ENCODE results near the gene IMPDH1. TPM values are rescaled to one million over a fixed set of nuclear protein-coding genes. Genes with fewer than 3 reads are reported as not detected.

The IMPDH1 gene
- polyA plus RNA-seq, 1 donor from 2014 or later: 49.7 TPM

DNA sequence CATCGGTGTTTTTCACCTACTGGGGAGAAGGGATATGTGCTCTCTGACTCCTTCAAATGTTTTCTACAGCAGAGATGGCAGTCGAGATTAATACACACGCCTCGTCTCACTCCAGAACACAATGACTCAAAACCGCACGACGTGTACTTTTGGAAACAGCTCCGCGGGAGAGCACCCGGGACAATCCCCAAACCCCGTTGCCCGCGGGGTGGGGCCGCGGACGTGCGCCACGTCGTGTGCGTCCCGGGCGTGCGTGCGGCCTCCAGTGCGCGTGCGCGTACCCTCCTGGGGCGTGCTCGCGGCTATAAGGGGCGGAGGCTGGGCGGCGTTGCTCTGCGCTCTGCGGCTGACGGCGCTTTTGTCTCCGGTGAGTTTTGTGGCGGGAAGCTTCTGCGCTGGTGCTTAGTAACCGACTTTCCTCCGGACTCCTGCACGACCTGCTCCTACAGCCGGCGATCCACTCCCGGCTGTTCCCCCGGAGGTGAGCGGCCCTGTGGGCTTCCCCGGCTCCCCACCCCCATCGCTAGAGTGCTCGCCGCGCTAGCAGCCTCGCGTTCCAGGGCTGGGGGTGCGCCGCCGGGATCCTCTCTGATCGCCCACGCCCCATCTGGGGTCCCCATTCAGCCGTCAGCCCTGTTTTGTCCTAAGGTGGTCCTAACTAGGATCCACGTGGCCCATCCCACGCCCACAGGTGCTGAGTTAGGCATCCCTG lies 45.9 kb upstream of the IMPDH1 start, which contains the start of gene HILPDA:
Gene HILPDA, plus strand, starts transcription at position 336 of the 712 bp plus-strand sequence. CDS start 1,391 bp downstream, outside the sequence.
- TF ChIP-seq TAF1 (IDR thresholded peaks at IDR 0.05; ENCODE audit: low read depth) (peak; percentile 63), MXI1 (conservative IDR thresholded peaks at IDR 0.05; ENCODE audit: poor library complexity, severe bottlenecking) (peak; percentile 94), POLR2AphosphoS5 (IDR thresholded peaks at IDR 0.05) (peak; percentile 88), EZH2 (IDR thresholded peaks at IDR 0.05; ENCODE audit: borderline replicate concordance, insufficient read depth, low read length, poor library complexity, severe bottlenecking) (no peak), RAD21 (conservative IDR thresholded peaks at IDR 0.05) (no peak), EP300 (conservative IDR thresholded peaks at IDR 0.05; ENCODE audit: poor library complexity, severe bottlenecking) (peak; percentile 52), SMC3 (conservative IDR thresholded peaks at IDR 0.05; ENCODE audit: poor library complexity) (peak; percentile 26)
- TF ChIP-seq, protein P1, sequence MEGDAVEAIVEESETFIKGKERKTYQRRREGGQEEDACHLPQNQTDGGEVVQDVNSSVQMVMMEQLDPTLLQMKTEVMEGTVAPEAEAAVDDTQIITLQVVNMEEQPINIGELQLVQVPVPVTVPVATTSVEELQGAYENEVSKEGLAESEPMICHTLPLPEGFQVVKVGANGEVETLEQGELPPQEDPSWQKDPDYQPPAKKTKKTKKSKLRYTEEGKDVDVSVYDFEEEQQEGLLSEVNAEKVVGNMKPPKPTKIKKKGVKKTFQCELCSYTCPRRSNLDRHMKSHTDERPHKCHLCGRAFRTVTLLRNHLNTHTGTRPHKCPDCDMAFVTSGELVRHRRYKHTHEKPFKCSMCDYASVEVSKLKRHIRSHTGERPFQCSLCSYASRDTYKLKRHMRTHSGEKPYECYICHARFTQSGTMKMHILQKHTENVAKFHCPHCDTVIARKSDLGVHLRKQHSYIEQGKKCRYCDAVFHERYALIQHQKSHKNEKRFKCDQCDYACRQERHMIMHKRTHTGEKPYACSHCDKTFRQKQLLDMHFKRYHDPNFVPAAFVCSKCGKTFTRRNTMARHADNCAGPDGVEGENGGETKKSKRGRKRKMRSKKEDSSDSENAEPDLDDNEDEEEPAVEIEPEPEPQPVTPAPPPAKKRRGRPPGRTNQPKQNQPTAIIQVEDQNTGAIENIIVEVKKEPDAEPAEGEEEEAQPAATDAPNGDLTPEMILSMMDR (IDR thresholded peaks at IDR 0.05; ENCODE audit: poor library complexity, severe bottlenecking): peak; percentile 48
- TF ChIP-seq, protein P2, sequence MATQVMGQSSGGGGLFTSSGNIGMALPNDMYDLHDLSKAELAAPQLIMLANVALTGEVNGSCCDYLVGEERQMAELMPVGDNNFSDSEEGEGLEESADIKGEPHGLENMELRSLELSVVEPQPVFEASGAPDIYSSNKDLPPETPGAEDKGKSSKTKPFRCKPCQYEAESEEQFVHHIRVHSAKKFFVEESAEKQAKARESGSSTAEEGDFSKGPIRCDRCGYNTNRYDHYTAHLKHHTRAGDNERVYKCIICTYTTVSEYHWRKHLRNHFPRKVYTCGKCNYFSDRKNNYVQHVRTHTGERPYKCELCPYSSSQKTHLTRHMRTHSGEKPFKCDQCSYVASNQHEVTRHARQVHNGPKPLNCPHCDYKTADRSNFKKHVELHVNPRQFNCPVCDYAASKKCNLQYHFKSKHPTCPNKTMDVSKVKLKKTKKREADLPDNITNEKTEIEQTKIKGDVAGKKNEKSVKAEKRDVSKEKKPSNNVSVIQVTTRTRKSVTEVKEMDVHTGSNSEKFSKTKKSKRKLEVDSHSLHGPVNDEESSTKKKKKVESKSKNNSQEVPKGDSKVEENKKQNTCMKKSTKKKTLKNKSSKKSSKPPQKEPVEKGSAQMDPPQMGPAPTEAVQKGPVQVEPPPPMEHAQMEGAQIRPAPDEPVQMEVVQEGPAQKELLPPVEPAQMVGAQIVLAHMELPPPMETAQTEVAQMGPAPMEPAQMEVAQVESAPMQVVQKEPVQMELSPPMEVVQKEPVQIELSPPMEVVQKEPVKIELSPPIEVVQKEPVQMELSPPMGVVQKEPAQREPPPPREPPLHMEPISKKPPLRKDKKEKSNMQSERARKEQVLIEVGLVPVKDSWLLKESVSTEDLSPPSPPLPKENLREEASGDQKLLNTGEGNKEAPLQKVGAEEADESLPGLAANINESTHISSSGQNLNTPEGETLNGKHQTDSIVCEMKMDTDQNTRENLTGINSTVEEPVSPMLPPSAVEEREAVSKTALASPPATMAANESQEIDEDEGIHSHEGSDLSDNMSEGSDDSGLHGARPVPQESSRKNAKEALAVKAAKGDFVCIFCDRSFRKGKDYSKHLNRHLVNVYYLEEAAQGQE (IDR thresholded peaks at IDR 0.05; ENCODE audit: borderline replicate concordance): peak; percentile 21
- H3K9ac ChIP-seq (ENCODE audit: low read length): peak within 1 kb of the TSS; percentile 75
- peak within 1 kb of the TSS; percentile 52 for H3K4me2 ChIP-seq (ENCODE audit: low read length)
- peak within 1 kb of the TSS; percentile 80 for H2AFZ ChIP-seq (ENCODE audit: low read depth, low read length)
- no peaks in the 10 kb centered on the region for H3K9me2 ChIP-seq (ENCODE audit: insufficient read depth, low read length)
- H3K79me2 ChIP-seq (replicated peaks; ENCODE audit: insufficient read depth, low read length): peaks cover 18% of the 10 kb centered on the region
- H3K9me3 ChIP-seq (ENCODE audit: low read length): no peaks in the 10 kb centered on the region
- H3K27me3 ChIP-seq (ENCODE audit: insufficient read depth, low read depth, low read length): no peaks in the 10 kb centered on the region
- H4K20me1 ChIP-seq (ENCODE audit: insufficient read depth): no peaks in the 10 kb centered on the region
- H3K27ac ChIP-seq (ENCODE audit: low read length): peak within 1 kb of the TSS; percentile 59
- H3K4me3 ChIP-seq (ENCODE audit: low read length): peak within 1 kb of the TSS; percentile 99
- no peaks in the 10 kb centered on the region for H3F3A ChIP-seq (ENCODE audit: insufficient read depth, low read length, poor library complexity, severe bottlenecking)
- no peaks in the 10 kb centered on the region for H3K36me3 ChIP-seq (ENCODE audit: insufficient read depth, low read length)

DNA sequence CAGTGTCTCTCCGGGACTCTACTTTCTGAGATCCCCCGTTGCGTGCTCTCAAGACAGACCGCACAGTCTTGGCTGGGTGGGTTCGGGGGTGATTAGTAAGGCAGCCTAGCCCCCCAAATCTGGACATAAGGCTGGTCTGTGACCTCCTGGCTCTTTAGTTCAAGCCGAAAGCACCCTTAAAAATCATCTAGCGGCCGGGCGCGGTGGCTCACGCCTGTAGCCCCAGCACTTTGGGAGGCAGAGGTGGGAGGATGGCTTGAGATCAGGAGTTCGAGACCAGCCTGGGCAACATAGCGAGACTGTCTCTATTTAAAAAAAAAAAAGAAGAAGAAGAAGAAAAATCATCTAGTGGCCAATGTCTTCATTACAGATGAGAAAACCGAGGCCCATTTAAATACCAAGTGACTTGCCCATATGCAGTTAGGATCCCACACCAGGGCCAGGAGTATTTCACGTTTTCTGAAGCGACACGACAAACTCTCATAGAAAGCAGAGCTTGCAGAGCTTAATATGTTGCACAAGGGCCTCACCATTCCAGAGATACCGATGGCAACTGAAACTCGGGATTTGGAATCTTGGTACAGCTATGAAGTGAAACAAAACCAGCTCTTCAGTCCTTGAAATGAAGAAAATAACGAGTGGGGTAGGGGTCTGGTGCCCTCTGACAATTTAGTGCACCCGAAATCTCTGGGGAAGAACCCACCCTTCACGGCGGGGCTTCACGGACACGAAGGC lies 45.2 kb upstream of the IMPDH1 start:
- H3K27me3 ChIP-seq (ENCODE audit: insufficient read depth, low read depth, low read length): no peaks in the 10 kb centered on the region
- H3K27ac ChIP-seq (ENCODE audit: low read length): peak overlapping the region; percentile 59
- peak overlapping the region; percentile 99 for H3K4me3 ChIP-seq (ENCODE audit: low read length)
- H3K4me2 ChIP-seq (ENCODE audit: low read length): peak overlapping the region; percentile 3
- no peaks in the 10 kb centered on the region for H3K9me3 ChIP-seq (ENCODE audit: low read length)
- peaks cover 18% of the 10 kb centered on the region for H3K79me2 ChIP-seq (replicated peaks; ENCODE audit: insufficient read depth, low read length)
- no peaks in the 10 kb centered on the region for H3K36me3 ChIP-seq (ENCODE audit: insufficient read depth, low read length)
- TF ChIP-seq, protein P1 (IDR thresholded peaks at IDR 0.05; ENCODE audit: poor library complexity, severe bottlenecking): no peak
- no peak for TF ChIP-seq POLR2AphosphoS5 (IDR thresholded peaks at IDR 0.05)
- TF ChIP-seq TAF1 (IDR thresholded peaks at IDR 0.05; ENCODE audit: low read depth): no peak
- no peak for TF ChIP-seq EP300 (conservative IDR thresholded peaks at IDR 0.05; ENCODE audit: poor library complexity, severe bottlenecking)
- TF ChIP-seq, protein P2 (IDR thresholded peaks at IDR 0.05; ENCODE audit: borderline replicate concordance): no peak
- TF ChIP-seq MXI1 (conservative IDR thresholded peaks at IDR 0.05; ENCODE audit: poor library complexity, severe bottlenecking): no peak
- TF ChIP-seq RAD21 (conservative IDR thresholded peaks at IDR 0.05): no peak
- no peak for TF ChIP-seq SMC3 (conservative IDR thresholded peaks at IDR 0.05; ENCODE audit: poor library complexity)
- TF ChIP-seq EZH2 (IDR thresholded peaks at IDR 0.05; ENCODE audit: borderline replicate concordance, insufficient read depth, low read length, poor library complexity, severe bottlenecking): no peak
- H3K9me2 ChIP-seq (ENCODE audit: insufficient read depth, low read length): no peaks in the 10 kb centered on the region
- H2AFZ ChIP-seq (ENCODE audit: low read depth, low read length): peak overlapping the region; percentile 80
- H3F3A ChIP-seq (ENCODE audit: insufficient read depth, low read length, poor library complexity, severe bottlenecking): no peaks in the 10 kb centered on the region
- H3K9ac ChIP-seq (ENCODE audit: low read length): peak overlapping the region; percentile 75
- no peaks in the 10 kb centered on the region for H4K20me1 ChIP-seq (ENCODE audit: insufficient read depth)
